H1 (cell line): Measurements from ENCODE around the gene HGFAC. TPM values are rescaled to one million over a fixed set of nuclear protein-coding genes. Genes with fewer than 3 reads are reported as not detected.

ENCODE experiments used
- CTCF ChIA-PET: fragments of 300-600 bp; sonication (Branson Sonifier 250); formaldehyde crosslinking; loops from one replicate; lab custom pipeline; 2021; ENCODE audit not compliant: partially characterized antibody; lab: Charles Lee
- POLR2A ChIA-PET: fragments of 300-600 bp; sonication (Branson Sonifier 250); formaldehyde crosslinking; loops from one replicate; lab custom pipeline; 2021; ENCODE audit warnings: inconsistent platforms; ENCODE audit not compliant: partially characterized antibody; lab: Charles Lee
- DNase-seq, 2 experiments: peaks; one replicate each; pipeline versions ENCODE4 v3.0.0 to v3.0.0-alpha.2; 2010 to 2022; ENCODE audit warnings: low spot score in 2 of 2, low read depth in 1 of 2, mixed read lengths in 1 of 2
- FAIRE-seq: peaks from 2 replicates; lab custom pipeline; 2011; peaks lifted over from hg19 to GRCh38; lab: Jason Lieb, UNC
- H2AFZ ChIP-seq: 2 replicates; pipeline ENCODE4 v1.8.1; 2012; ENCODE audit warnings: low read length, inconsistent platforms
- H2AK5ac ChIP-seq: 2 replicates; pipeline ENCODE4 v1.6.1; 2013; ENCODE audit warnings: low read depth, low read length
- H2BK120ac ChIP-seq: replicated peaks from 2 replicates; pipeline ENCODE3; 2013; ENCODE audit warnings: low read depth, low read length, inconsistent platforms
- H2BK12ac ChIP-seq: 2 replicates; pipeline ENCODE4 v1.6.1; 2013; ENCODE audit warnings: low read depth, low read length
- H2BK15ac ChIP-seq: 2 replicates; pipeline ENCODE4 v1.6.1; 2013; ENCODE audit warnings: low read length
- H2BK20ac ChIP-seq: 2 replicates; pipeline ENCODE4 v1.6.1; 2013; ENCODE audit warnings: low read length
- H2BK5ac ChIP-seq: 2 replicates; pipeline ENCODE4 v1.6.1; 2013; ENCODE audit warnings: low read depth, low read length
- H3K14ac ChIP-seq: 2 replicates; pipeline ENCODE4 v1.6.1; 2013; ENCODE audit warnings: inconsistent platforms; ENCODE audit not compliant: insufficient read length
- H3K18ac ChIP-seq: 2 replicates; pipeline ENCODE4 v1.6.1; 2013; ENCODE audit warnings: low read length; ENCODE audit errors: extremely low read depth
- H3K23ac ChIP-seq: 2 replicates; pipeline ENCODE4 v1.6.1; 2013; ENCODE audit warnings: inconsistent platforms; ENCODE audit not compliant: insufficient read length
- H3K23me2 ChIP-seq: 2 replicates; pipeline ENCODE4 v1.6.1; 2013; ENCODE audit warnings: low read depth, low read length
- H3K27ac ChIP-seq: 2 replicates; pipeline ENCODE4 v1.6.1; 2011; ENCODE audit warnings: low read depth, low read length, inconsistent platforms
- H3K27me3 ChIP-seq, 4 experiments: replicated peaks in 1 of 4; 1 replicate in 1 of 4; 2 replicates in 3 of 4; pipeline versions ENCODE4 v1.6.1 to v1.8.1; 2011 to 2013; ENCODE audit warnings: low read length in 3 of 4, mild to moderate bottlenecking in 3 of 4, inconsistent platforms in 2 of 4, mixed read lengths in 2 of 4, moderate library complexity in 1 of 4; ENCODE audit not compliant: control insufficient read depth in 3 of 4, insufficient read depth in 3 of 4; ENCODE audit errors: extremely low read depth in 1 of 4
- H3K36me3 ChIP-seq, 4 experiments: 2 replicates each; pipeline versions ENCODE4 v1.6.1 to v1.8.1; 2011 to 2013; ENCODE audit warnings: mild to moderate bottlenecking in 4 of 4, low read length in 3 of 4, moderate library complexity in 2 of 4, control low read depth in 1 of 4, inconsistent platforms in 1 of 4; ENCODE audit not compliant: insufficient read depth in 4 of 4, control insufficient read depth in 2 of 4
- H3K4ac ChIP-seq: replicated peaks from 2 replicates; pipeline ENCODE3; 2013; ENCODE audit warnings: low read length, low read depth, mixed read lengths, inconsistent platforms; ENCODE audit not compliant: insufficient read length
- H3K4me1 ChIP-seq, 4 experiments: replicated peaks in 1 of 4; 1 replicate in 1 of 4; 2 replicates in 3 of 4; pipeline versions ENCODE4 v1.6.1 to v1.8.1; 2011 to 2013; ENCODE audit warnings: low read length in 3 of 4, inconsistent platforms in 2 of 4, mixed read lengths in 1 of 4; ENCODE audit not compliant: insufficient read depth in 4 of 4, control insufficient read depth in 3 of 4
- H3K4me2 ChIP-seq, 2 experiments: 2 replicates each; pipeline versions ENCODE4 v1.6.1 to v1.8.1; 2011 to 2013; ENCODE audit warnings: low read depth in 2 of 2, low read length in 2 of 2, control low read depth in 1 of 2, inconsistent platforms in 1 of 2, mild to moderate bottlenecking in 1 of 2; ENCODE audit not compliant: insufficient read depth in 1 of 2
- H3K4me3 ChIP-seq, 4 experiments: fragments of 200-600, 300-600 bp in 1 of 4; sonication (generic), shearing (Covaris generic), sonication (Bioruptor Twin) in 1 of 4; 2 replicates each; pipeline versions ENCODE4 v1.5.1 to v1.8.1; 2011 to 2016; ENCODE audit warnings: low read length in 4 of 4, low read depth in 3 of 4, control low read depth in 2 of 4, inconsistent platforms in 2 of 4, mild to moderate bottlenecking in 2 of 4, mixed read lengths in 1 of 4, moderate library complexity in 1 of 4; ENCODE audit not compliant: insufficient read depth in 2 of 4; ENCODE audit errors: extremely low read depth in 1 of 4
- H3K56ac ChIP-seq: replicated peaks from 2 replicates; pipeline ENCODE3; 2013; ENCODE audit warnings: low read depth, mild to moderate bottlenecking, mixed read lengths, low read length, inconsistent platforms; ENCODE audit not compliant: insufficient read length
- H3K79me1 ChIP-seq: 2 replicates; pipeline ENCODE4 v1.6.1; 2013; ENCODE audit warnings: low read depth, low read length, control low read depth
- H3K79me2 ChIP-seq, 2 experiments: 2 replicates each; pipeline versions ENCODE4 v1.6.1 to v1.8.1; 2012 to 2013; ENCODE audit warnings: low read length in 2 of 2, mild to moderate bottlenecking in 2 of 2, inconsistent platforms in 1 of 2; ENCODE audit not compliant: insufficient read depth in 2 of 2, control insufficient read depth in 1 of 2
- H3K9ac ChIP-seq, 4 experiments: replicated peaks in 1 of 4; 1 replicate in 1 of 4; 2 replicates in 3 of 4; pipeline versions ENCODE4 v1.6.1 to v1.8.1; 2011 to 2013; ENCODE audit warnings: low read depth in 3 of 4, low read length in 3 of 4, control low read depth in 2 of 4, mild to moderate bottlenecking in 2 of 4, moderate library complexity in 2 of 4, inconsistent platforms in 1 of 4; ENCODE audit errors: extremely low read depth in 1 of 4
- H3K9me3 ChIP-seq, 2 experiments: 2 replicates each; pipeline versions ENCODE4 v1.6.1 to v1.8.1; 2012 to 2013; ENCODE audit warnings: mild to moderate bottlenecking in 2 of 2, moderate library complexity in 2 of 2, control low read depth in 1 of 2, inconsistent platforms in 1 of 2, low read depth in 1 of 2, low read length in 1 of 2, mixed read lengths in 1 of 2; ENCODE audit not compliant: insufficient read depth in 2 of 2
- H4K20me1 ChIP-seq, 2 experiments: replicated peaks in 1 of 2; 2 replicates each; pipeline versions ENCODE3 to v1.8.1; 2011 to 2013; ENCODE audit warnings: inconsistent platforms in 2 of 2, low read length in 2 of 2, mild to moderate bottlenecking in 1 of 2; ENCODE audit not compliant: insufficient read depth in 2 of 2, control insufficient read depth in 1 of 2
- H4K5ac ChIP-seq: 2 replicates; pipeline ENCODE4 v1.6.1; 2013; ENCODE audit warnings: low read length, low read depth, mixed read lengths, inconsistent platforms; ENCODE audit not compliant: insufficient read length
- H4K8ac ChIP-seq: 2 replicates; pipeline ENCODE4 v1.8.0; 2013; ENCODE audit warnings: mild to moderate bottlenecking, moderate library complexity, low read length, inconsistent platforms; ENCODE audit not compliant: insufficient read depth; ENCODE audit errors: extremely low read depth
- H4K91ac ChIP-seq: replicated peaks from 2 replicates; pipeline ENCODE3; 2013; ENCODE audit warnings: low read length, mixed read lengths, inconsistent platforms; ENCODE audit not compliant: insufficient read length
- BCL11A ChIP-seq, 2 experiments: IDR thresholded peaks; one replicate each; pipeline ENCODE4 v1.6.1; 2011; ENCODE audit warnings: low read depth in 2 of 2, low read length in 2 of 2, mild to moderate bottlenecking in 2 of 2
- EGR1 ChIP-seq: IDR thresholded peaks from 2 replicates; pipeline ENCODE4 v1.6.1; 2011; ENCODE audit warnings: low read depth, low read length, borderline replicate concordance
- GABPA ChIP-seq: IDR thresholded peaks from 2 replicates; pipeline ENCODE4 v1.6.1; 2011; ENCODE audit warnings: mild to moderate bottlenecking, low read length, moderate library complexity, borderline replicate concordance; ENCODE audit not compliant: insufficient read depth
- KDM4A ChIP-seq: IDR thresholded peaks from one replicate; pipeline ENCODE4 v1.7.1; 2012; ENCODE audit warnings: low read depth, mild to moderate bottlenecking, moderate library complexity, low read length, inconsistent platforms; ENCODE audit not compliant: severe bottlenecking
- MAX ChIP-seq: IDR thresholded peaks from 2 replicates; pipeline ENCODE4 v1.6.1; 2012; ENCODE audit warnings: inconsistent platforms
- POLR2AphosphoS5 ChIP-seq: IDR thresholded peaks from 2 replicates; pipeline ENCODE4 v1.6.1; 2011; ENCODE audit warnings: low read depth, low read length
- WGBS, 2 experiments: shearing (Covaris generic) in 1 of 2; methylation state at CpG; one replicate each; pipeline versions ENCODE4 v1.1.6 to v1.1.7; 2013 to 2015; ENCODE audit warnings: low lambda C conversion rate in 2 of 2, mixed read lengths in 2 of 2, inconsistent platforms in 1 of 2, low coverage in 1 of 2, missing lambda C conversion rate in 1 of 2; ENCODE audit not compliant: insufficient replicate concordance in 2 of 2, insufficient coverage in 1 of 2, insufficient read length in 1 of 2; ENCODE audit errors: extremely low coverage in 1 of 2, missing lambda C conversion rate in 1 of 2; 5-methylcytosine and 5-hydroxymethylcytosine counted together
- polyA plus RNA-seq, 7 experiments: library from polyadenylated mRNA; depleted of rRNA in 3 of 7; stranded (reverse) in 5 of 7; unstranded in 2 of 7; fragments of >200 nt in 5 of 7; fragments of 200-250 nt in 2 of 7; gene quantifications; 1 replicate in 5 of 7; 2 replicates in 1 of 7; 4 replicates in 1 of 7; pipeline versions ENCODE4 v1.2.1 to v1.2.3, GENCODE V29; 2011 to 2013; ENCODE audit warnings: missing spikeins in 2 of 7, mixed read lengths in 2 of 7
- total RNA-seq: library from RNA; stranded (reverse); fragmentation: NEBNext Ultra II Directional; extraction: Animal tissue kit (Norgen Biotek cat#: 25700); gene quantifications from 2 replicates; pipeline ENCODE4 v1.2.1, GENCODE V29; 2021

HGFAC gene
- total and polyA plus RNA-seq, 2 of the 8 experiments (the other 6 are each of a cell fraction or from before 2014, with no cell fraction given), result 0.14 to 0.15 TPM

- POLR2A ChIA-PET, result no interaction called here
These were observed 18.9 kb upstream of the HGFAC start for GRCh38 chr4:3422808-3423297.

More at GRCh38 chr4:3422808-3423297, 18.9 kb upstream of the HGFAC start:
- Histone ChIP-seq H2AK5ac (no peak overlapping the region), H3K14ac (no peak overlapping the region), H3K79me1 (no peaks in the 10 kb centered on the region), H4K20me1 (peaks cover 0 to 4% of the 10 kb centered on the region in 2 experiments), H2BK20ac (no peak overlapping the region), H3K4me2 (no peak overlapping the region), H3K36me3 (no peaks in the 10 kb centered on the region), H4K8ac (no peak overlapping the region), H3K23ac (no peak overlapping the region), H3K18ac (no peak overlapping the region), H2BK15ac (no peak overlapping the region), H3K9me3 (no peaks in the 10 kb centered on the region), H3K56ac (no peak overlapping the region), H3K4ac (no peak overlapping the region), H3K4me3 (no peak overlapping the region), H2BK120ac (no peak overlapping the region), H2AFZ (no peak overlapping the region), H3K9ac (no peak overlapping the region), H4K91ac (no peak overlapping the region), H3K27ac (no peak overlapping the region), H3K27me3 (no peaks in the 10 kb centered on the region; a peak in 1 of 7 replicates), H4K5ac (no peak overlapping the region), H3K79me2 (no peaks in the 10 kb centered on the region), H2BK5ac (no peak overlapping the region), H3K4me1 (no peaks in the 10 kb centered on the region; a peak in 2 of 7 replicates), H3K23me2 (no peaks in the 10 kb centered on the region), H2BK12ac (no peak overlapping the region)
- FAIRE-seq (no peak), DNase-seq (no peak)
- TF ChIP-seq POLR2AphosphoS5 (no peak), KDM4A (no peak), MAX (no peak), GABPA (no peak), EGR1 (no peak), BCL11A (IDR thresholded peaks at IDR 0.05; ENCODE audit: low read depth in 2 of 2, low read length in 2 of 2) (no peak)
- CTCF ChIA-PET, result interaction anchor here (1.1 to 6.6 kb wide), 3 partner anchors 12 to 67 kb away, joined by 3 to 32 read pairs (median 4); no protein-coding TSS in a partner anchor
- WGBS, 2 experiments, result 90% methylated on average over 13 of the region's 19 CpGs; no CpG with 5 or more reads in 1 of the 2 experiments
